HG03175 (cell line): ENCODE data around the gene EGR4.
"Not testable (repeated sequence)": the region's sequence is repeated elsewhere in the genome, so short reads cannot be mapped to it uniquely, and the experiment has no call there.

Experiments used
- ATAC-seq: cut with Tn5 transposase; IDR thresholded peaks from one replicate; pipeline ENCODE4 v1.9.1; 2021; ENCODE audit warnings: mild to moderate bottlenecking, moderate library complexity; ENCODE audit not compliant: unreplicated experiment

Gene EGR4

DNA sequence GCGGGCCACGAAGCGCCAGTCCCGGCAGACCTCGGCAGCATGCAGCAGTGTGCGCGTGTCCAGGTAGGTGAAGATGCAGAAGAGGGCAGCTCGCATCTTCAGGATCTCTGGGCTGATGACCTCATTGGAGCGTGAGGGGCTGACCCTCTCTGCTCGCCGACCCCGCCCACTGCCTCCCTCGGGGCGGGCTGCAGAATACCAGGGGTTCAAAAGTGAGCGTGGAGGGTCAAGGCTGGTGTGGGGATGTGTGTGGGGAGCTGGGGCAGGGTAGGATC, 29.1 kb downstream of the EGR4 start:
- ATAC-seq: no peak

DNA sequence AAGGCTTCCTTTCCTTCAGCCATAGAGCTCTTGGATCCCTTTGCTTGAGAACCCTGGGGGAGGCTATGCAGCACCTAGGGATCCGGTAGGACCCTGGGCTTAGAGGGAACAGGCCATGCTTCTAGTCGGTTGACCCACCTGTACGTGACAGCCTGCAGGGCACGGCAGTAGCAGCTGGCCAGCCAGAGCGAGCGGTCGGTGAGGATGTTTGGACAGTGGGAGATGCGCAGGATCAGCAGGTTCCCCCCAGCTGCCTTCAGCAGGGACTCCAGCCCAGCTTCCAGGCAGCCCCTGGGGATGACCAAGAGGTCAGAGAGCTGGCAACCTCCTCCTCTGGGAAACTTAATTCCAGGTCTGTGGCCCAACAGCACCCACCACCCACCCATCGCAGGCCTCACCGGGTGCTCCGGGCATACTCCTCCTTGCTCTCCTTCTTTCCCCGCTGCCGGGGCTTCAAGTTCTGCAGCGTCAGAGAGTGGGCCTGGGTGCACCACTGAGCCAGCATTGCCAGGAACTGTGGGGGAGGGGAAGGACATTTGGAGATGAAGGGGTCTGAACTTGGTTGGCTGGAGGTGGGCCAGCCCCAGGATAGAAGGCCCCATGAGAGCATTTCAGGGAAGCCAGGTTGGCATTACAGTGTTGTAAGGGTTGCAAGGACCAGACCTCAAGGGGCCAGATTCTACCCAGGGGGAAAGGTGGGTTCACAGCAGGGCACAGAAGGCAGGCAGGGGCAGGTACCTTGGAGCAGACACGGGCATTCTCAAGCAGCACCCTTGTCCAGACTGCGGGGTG, 29.6 kb downstream of the EGR4 start:
- ATAC-seq: no peak

DNA sequence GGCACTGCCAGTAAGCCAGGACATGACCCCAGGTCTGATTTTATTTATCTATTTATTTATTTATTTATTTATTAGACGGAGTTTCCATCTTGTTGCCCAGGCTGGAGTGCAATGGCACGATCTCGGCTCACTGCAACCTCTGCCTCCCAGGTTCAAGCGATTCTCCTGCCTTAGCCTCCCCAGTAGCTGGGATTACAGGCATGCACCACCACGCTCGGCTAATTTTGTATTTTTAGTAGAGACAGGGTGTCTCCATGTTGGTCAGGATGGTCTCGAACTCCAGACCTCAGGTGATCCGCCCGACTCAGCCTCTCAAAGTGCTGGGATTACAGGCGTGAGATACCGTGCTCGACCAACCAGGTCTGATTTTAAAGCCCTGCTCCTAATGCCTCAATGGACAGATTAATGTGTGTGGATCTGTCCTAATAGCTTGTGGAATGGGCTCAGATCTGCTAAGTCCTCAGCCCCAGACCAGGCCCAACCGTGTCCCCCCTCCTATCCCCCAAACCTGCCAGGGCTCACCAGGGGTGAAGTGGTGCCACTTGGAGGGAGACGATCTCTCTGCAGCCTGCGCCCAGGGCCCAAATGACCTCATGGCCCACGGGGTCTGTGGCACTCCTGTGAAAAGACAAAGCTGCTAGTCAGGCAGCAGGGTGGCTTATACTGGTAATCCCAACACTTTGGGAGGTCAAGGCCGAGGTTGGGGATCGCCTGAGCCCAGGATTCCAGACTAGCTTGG, 30.5 kb downstream of the EGR4 start:
- not testable (repeated sequence) for ATAC-seq

DNA sequence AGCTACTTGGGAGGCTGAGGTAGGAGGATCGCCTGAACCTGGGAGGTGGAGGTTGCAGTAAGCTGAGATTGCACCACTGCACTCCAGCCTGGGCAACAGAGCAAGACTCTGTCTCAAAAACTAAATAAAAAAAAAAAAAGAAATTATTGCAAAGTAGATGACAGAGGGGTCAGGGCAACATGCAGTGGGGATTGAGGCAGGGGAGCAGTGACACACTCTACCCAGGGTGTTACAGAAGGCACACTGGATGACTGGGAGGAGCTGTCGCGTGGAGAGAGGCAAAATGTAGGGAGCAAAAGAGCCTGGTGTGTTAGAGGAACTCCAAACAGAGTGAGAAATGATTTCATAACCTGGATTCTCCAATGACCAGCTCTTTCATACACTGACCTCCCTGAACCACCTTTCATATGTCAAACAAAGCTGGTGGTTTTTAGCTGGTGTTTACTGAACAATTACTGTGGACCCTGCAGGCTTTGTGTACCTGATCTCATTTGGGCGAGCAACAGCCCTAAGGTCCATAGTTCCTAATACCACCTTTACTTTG, 31.2 kb downstream of the EGR4 start:
- ATAC-seq: no peak

DNA sequence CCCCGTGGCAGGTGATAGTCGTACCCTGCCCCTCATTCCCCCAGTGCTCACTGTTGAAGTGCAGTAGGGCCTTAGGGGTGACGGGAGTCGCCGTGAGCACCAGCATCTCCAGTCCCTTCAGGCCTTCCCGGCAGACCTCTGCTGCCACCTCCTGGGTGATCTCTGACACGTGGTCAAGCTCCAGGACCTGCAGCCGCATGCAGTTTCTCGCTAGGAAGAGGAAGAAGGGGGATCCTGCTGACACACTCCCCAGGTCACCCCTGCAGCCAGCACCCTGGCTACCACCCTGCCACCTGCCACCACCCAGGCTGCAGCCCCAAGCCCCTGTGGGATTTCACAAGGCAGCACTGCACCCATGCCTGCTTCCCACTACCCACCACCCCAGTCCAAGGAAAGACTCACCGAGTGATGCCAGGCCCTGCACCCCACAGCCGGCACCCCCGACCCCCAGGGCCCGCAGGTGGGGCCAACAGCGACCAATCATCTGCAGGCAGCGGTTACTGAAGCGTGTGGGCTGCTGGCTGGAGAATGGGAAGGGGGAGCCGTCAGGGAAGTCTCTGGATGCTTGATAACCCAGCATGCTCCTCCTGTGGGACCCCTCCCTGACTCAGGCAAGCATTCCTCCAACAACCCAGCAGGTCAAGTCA, 32.9 kb downstream of the EGR4 start:
- ATAC-seq: no peak

DNA sequence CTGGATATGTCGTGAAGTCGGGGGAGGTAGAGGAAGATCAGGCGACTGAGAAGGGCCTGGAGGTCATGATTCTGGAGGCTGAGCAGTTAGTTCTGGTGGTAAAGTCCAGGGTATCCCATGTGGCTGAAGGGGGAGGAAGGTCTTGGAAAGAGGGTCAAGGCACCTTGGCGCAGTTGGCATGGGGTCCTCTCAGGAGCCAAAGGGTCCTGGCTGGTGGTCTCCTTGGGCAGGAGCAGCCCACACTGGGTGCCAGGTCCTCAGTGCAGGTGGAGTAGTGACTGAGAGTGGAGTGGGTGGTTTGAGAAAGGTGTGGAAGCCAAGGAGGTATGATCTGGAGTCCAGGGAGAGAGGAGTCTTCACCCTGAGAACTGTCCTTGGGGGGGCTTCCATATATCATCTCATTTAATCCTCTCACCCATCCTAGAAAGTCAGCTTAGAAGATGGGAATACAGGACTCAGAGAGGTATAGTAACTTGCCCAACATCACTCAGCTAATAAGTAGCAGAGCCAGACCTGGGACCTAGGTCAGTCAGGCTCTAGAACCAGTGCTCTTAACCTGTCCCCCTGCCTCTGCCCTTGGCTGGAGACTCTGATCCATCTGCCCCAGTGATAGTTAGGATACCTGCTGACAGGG, 33.5 kb downstream of the EGR4 start:
- ATAC-seq: no peak

DNA sequence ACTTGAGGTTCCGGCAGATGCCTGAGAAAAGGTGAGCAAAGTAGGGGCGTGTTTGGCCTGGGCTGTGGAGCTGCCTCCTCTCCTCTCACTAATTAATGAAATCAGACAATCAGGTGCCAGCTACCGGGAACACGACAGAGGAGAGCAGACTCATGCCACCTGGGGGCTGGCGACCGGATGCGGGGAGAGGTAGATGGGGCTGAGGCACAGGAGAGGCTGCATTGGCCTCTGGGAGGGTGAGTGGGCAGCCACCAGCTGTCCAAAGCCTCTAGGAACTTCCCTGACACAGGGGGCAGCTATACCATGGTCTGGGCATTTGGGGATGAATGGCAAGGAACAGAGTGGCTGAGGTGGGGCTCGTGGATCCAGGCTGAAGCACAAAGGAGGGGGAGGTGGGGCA, 34.1 kb downstream of the EGR4 start:
- no peak for ATAC-seq

DNA sequence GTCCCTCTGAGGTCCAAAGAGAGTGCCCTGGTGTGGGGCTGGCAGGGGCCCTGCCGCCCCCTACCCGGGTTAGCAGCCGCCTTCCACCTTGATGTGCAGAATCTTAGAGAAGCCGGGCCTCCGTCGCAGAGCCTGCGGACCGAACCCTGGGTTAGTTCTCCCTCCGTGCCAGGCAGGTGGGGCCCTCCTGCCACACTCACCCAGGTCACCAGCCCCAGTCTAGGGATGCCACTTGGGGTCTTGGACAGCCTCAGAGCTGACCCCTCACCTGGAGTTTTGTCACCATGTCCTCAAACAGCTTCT, 34.5 kb downstream of the EGR4 start:
- ATAC-seq: no peak

DNA sequence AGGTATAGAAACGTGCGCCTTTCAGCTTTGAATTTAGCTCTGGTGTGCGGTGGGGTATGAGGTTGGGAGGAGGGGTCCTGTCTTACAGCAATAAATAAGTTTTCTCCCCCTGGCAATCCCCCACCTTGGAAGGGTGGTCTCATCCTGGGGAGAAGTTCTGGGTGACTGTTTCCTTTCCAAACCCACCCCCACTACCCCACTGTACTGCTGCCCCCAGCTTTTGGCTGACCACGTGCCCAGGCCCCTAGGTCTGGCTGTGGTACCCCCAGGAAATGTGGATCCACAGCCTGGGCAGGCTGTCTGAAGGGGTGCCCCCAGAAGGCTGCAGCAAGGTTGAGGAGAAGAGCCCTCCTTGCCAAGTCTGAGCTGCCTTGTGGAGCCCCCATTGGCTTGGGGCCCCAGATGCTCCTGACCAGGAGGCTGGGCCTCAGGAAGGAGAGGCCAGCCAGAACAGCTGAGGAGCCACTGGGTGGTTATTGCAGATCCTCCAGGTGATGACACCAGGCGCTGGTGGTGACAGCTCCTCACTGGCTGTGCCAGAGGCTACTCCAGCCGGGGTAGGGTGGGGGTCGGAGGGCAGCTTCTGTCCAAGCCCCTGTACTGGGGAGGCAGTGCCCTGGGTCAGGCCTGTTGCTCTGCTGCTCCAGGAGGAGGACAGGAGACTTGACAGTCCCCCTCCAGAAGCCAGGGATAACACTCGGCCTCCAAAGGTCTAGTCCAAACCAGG, 35.0 kb downstream of the EGR4 start:
- ATAC-seq: no peak

DNA sequence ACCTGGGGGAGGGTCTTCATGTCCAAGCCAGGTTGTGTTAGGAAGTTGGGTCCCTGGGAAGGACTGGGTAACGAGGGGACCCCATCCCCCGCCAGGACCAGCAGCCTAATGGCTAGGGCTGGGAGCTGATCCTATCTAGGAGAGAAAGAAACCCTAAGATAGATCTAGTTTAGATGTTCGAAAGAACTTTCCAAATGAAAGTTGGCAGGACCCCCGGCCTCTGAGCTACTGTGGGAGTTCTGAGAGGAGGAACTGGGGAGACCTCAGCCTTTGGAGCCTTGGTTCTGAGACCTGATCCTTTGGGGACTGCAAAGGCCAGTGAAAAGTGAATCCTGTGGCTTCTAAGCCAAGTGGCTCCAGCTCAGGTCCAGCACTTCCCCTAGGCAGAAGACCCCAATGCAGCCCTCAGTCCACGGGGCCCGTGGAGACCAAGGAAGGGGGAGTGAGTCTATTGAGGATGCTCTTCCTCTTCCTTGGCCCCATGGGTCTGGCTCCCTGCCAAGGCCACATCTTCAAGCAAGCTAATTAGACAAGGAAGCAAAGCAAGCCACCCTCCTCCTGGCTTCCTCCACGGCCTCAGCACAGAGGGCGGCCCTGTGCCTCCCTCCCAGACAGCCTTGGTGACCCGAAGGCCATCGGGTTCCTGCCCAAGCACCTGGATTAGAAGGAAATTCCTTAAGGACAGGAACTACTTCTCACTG, 35.8 kb downstream of the EGR4 start:
- ATAC-seq: no peak

DNA sequence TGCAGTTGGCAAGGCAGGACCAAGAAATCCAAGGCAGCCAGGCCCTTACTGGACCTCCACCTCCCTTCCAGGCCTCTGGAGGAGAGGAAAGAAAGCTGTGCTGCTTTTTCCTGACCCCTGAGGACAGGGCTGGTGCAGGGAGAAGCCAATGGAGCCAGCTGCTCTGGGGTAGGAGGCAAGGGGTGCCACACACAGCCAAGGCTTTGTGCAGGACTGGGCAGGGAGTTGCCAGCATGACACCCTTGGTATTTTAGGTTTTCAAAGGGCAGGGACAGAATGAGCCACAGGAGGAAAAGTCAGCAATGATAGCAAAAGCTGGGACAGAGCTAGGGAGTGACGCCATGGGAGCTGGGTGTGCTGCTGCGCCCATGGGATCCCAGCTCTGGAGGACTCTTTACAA, 36.3 kb downstream of the EGR4 start:
- ATAC-seq: no peak

DNA sequence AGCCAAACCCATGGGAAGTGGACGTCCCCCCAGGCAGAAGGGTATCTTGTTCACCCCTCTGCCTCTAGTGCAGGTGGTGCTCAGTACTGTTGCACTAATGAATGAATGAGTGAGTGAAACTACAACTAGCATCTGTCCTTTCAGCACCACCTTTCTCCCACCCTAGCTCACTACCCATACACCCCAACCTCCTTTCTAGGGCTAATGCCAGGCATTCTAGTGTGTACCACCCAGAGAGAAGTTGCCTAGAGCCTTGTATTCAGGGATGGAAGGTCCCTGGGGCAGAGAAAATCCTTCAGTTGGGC, 36.8 kb downstream of the EGR4 start:
- no peak for ATAC-seq

DNA sequence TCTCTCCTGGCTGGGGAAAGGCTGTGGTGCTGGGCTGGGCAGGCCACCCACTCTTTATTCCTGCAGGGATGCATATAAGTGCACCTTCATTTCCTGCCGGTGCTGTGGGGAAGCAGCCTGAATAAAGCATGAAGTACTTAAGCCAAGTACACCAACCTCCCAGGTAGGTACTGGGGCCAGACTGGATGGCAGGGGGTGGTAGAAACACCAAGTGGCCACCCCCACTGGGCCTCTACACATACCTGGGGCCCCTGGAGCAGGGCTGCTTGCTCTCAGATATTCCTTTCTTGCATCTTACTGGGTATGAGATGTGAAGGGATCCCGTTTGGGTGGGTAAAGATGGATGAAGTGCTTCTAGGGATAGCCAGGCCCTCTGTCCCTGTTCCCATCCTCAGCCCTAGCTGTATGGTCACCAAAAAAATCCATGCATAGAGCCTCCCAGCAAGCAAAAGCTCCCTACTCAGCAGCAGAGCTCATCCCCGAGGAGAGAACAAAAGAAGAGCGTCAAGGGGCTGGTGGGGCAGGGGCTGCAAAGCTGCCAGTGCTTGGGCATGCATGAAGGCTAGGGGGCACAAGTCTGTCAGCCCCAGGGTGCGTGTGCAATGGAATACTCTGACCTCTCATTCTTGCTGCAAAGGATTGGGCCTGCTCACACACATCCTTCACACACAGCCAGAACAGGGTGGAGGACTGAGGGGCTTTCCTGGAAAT, 37.3 kb downstream of the EGR4 start:
- no peak for ATAC-seq

DNA sequence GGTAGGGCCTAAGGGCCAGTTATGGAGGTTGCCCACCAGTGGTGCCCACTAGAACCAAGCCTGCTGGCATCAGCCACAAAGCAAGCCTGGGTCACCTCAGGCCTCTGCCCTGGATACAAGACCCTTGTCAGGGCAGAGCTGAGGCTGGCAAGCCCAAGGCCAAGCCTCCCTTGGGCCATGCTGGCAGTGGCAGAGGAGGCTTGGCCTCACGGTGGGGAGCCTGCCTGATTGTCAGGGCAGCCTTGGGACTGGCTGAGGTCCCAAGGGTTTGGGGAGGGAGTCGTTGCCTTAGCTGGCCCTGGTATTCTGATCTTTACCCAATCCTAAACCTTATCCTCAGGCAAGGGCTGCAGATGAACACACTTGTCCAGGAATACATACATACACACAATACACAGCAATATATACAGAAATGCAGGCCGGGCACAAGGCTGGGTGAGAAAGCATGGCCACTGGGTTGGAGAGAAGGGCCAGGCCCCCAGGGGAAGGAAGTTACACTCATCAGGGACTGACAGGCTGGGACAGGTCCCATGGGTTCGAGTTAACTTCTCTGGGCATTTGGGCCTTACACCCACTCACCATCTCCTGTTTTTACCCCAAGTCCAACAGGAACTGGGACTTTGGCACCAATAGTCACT, 38.2 kb downstream of the EGR4 start:
- ATAC-seq: no peak

DNA sequence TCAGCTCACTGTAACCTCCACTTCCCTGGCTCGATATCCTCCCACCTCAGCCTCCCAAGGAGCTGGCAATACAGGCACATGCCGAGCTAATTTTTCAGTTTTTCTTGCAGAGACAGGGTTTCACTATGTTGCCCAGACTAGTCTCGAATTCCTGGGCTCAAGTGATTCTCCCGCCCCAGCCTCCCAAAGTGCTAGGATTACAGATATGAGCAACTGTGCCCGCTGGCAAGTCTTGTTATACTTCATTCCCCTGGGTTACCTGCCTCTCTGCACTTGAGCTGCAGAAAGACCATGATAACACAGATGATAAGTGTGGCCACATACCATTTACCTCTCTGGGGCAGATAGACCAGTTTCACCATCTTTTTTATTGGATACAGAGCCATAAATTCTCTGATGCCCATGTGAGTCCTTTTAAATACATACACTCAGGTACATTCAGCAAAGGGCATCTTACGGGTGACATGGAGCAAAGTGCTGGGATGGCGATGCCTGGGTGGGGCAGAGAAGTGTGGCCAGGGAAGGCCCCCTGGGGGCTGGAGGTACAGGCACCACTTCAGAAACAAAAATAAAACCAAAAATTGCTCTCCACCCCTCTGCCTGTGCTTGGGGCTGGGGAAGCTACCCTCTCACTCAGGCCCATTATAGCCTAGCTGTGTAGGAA, 38.9 kb downstream of the EGR4 start:
- no peak for ATAC-seq

DNA sequence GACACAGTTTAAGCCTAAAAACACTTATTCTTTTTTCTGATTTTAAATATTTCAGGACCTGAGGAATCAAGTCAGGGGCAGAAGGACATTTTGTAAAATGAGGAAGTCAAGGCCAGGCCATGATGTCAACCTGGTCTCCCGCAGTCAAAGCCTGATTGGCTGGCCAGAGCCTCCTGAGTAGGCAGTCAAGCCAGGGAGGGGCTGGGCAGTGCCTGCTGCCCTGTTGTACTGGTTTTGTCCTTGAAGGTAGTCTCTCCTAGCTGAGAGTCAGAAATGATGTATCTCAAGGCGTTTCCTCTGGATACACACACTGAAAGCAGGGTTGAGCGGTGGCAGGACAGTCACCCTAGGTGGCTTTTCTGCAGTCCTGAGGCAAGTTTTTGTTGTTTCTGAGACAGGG, 39.4 kb downstream of the EGR4 start:
- ATAC-seq: no peak

DNA sequence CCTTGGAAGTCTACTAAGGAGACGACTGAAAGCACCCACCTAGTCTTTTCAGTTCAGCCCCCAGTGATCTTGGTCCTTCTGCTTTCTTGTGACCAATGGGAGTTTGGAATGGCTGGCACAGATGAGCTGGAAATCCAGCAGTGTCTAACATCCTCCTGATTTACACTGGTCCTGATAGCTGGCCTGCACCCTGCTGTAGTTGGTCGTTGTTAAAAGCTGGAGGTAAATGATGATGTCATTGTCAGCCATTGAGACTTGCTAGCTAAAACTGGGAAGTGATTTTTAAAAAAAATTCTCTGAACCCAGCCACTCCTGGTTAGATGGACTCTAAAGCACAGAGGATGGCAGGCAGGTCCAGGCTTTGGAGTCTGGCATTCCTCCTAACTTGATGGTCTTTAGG, 39.9 kb downstream of the EGR4 start:
- ATAC-seq: no peak

DNA sequence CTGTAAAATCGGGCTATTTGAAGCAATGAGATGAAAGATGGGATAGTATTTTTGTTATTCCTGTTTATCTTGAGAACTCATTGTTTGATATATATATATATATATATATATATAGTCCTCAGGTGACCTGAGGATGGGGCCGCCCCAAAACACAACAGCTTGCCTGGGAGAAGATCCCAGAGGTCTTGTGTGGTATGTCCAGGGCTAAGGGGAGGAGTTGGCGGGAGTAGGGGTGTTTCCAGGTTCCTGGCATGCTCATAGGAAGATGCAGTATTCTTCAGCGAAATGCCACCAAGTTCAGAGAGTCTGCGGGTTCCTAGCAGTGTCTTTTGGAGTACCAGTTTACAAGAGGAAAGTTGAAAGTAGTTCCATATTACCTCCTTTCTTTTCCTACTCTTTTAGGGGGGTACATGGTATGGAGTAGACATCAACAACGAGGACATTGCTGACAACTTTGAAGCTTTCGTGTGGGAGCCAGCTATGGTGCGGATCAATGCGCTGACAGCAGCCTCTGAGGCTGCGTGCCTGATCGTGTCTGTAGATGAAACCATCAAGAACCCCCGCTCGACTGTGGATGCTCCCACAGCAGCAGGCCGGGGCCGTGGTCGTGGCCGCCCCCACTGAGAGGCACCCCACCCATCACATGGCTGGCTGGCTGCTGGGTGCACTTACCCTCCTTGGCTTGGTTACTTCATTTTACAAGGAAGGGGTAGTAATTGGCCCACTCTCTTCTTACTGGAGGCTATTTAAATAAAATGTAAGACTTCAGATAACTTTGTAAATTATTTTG, 40.9 kb downstream of the EGR4 start:
- ATAC-seq: no peak
